K562 (cell line): ENCODE data around the gene CTSO.

Experiments used
- CTCF ChIP-seq, 3 experiments: IDR thresholded peaks in 2 of 3; conservative IDR thresholded peaks in 1 of 3; 2 replicates each; pipeline ENCODE4 v1.5.1; 2011 to 2012; ENCODE audit warnings: low read length in 3 of 3, mild to moderate bottlenecking in 3 of 3, control low read depth in 2 of 3, improper control_type of control experiment in 1 of 3, inconsistent platforms in 1 of 3, low read depth in 1 of 3, mixed read lengths in 1 of 3, moderate library complexity in 1 of 3; ENCODE audit not compliant: insufficient read depth in 2 of 3
- NFATC3 ChIP-seq: fragments of 450-650 bp; IDR thresholded peaks from 2 replicates; pipeline ENCODE4 v1.6.1; 2017; ENCODE audit warnings: mild to moderate bottlenecking
- PHF8 ChIP-seq: fragments of 200-600 bp; sonication (generic); IDR thresholded peaks from 2 replicates; pipeline ENCODE4 v1.6.1; 2012; ENCODE audit warnings: mixed run types, mild to moderate bottlenecking, inconsistent platforms, low read length, moderate library complexity, borderline replicate concordance
- TRIM25 ChIP-seq: fragments of 450-650 bp; IDR thresholded peaks from 2 replicates; pipeline ENCODE4 v1.7.0; 2016; ENCODE audit warnings: borderline replicate concordance
- ZNF263 ChIP-seq: sonication (generic); formaldehyde crosslinking; IDR thresholded peaks from 2 replicates; pipeline ENCODE4 v1.8.0; 2022; ENCODE audit warnings: mild to moderate bottlenecking, missing genetic modification reagents, borderline replicate concordance
- ZNF280B ChIP-seq: fragments of 250-450 bp; sonication (Bioruptor Pico); IDR thresholded peaks from 2 replicates; pipeline ENCODE4 v1.5.1; 2021; ENCODE audit warnings: mild to moderate bottlenecking
- ZNF444 ChIP-seq: fragments of 250-450 bp; sonication (Bioruptor Pico); IDR thresholded peaks from 2 replicates; pipeline ENCODE4 v1.4.0; 2020; ENCODE audit warnings: mild to moderate bottlenecking, moderate library complexity
- TF ChIP-seq, protein P1 (sequence below): sonication (generic); formaldehyde crosslinking; IDR thresholded peaks from 2 replicates; pipeline ENCODE4 v1.9.0; 2022; ENCODE audit warnings: mild to moderate bottlenecking, missing genetic modification reagents

DNA sequence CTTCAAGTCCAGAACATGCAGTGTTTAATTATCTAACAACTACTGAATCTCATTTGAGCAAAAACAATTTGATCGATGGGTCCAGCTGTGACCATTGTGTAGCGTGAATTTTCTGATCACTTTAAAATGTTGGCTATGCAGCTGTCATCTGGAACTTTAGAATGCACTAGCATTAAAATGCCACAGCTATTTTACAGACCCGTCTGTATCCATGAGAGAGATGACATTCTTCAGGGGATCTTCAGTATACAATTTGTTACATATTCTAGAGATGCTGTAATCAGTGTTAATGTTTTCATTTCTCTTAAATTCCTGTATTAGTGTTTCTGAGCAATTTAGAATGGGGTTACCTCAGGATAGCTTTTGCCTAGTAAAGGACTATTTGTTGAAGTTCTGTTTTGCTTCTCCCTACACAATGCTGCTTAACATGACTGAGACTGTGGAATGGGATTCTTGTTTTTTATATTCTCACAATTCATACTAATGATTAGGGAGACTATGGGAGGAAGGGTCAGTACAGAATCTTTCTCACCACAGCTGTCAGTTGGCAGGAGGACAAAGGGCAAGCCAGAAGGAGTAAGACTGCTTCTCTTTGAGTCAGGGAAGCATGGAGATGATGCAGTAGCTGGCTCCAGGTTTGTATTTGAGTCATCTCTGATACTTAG is 13.2 kb upstream of the CTSO start:
- TF ChIP-seq PHF8 (no peak), ZNF444 (no peak), TRIM25 (no peak), NFATC3 (no peak), ZNF280B (CRISPR knock-in tag) (no peak), CTCF (IDR thresholded peaks at IDR 0.05 in 2 of 3, conservative IDR thresholded peaks at IDR 0.05 in 1 of 3; ENCODE audit: insufficient read depth in 2 of 3, low read depth in 1 of 3, low read length in 3 of 3) (no peak), ZNF263 (CRISPR knock-in tag) (no peak)
- TF ChIP-seq, protein P1, sequence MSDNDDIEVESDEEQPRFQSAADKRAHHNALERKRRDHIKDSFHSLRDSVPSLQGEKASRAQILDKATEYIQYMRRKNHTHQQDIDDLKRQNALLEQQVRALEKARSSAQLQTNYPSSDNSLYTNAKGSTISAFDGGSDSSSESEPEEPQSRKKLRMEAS (CRISPR knock-in tag): no peak
